ENCODE results near the gene EXOC3L2.

DNA sequence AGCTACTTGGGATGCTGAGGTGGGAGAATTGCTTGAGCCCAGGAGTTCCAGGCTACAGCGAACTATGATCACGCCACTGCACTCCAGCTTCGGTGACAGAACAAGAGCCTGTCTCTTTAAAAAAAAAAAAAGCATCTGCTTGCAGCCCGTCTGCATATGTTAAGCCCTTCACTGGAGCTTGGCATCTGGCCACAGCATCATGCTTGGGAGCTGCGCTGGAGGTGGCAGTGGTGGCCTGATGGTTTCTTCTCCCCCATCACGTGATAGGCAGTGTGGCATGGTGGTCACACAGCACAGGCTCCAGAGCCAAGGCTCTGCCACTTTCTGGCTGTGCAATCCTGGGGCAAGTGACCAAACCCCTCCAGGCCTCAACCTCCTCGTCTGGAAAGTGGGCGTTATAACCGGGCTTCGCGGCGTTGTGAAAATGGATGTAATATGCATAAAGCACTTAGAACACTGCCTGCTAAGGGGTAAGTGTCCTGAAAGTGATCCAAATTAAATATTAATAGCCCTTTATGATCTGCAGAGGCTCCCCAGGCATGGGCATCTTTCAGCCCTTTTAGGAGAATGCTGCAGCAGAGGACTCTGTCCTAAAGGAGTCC is 30.3 kb upstream of the EXOC3L2 start:
- TF ChIP-seq, protein P1, sequence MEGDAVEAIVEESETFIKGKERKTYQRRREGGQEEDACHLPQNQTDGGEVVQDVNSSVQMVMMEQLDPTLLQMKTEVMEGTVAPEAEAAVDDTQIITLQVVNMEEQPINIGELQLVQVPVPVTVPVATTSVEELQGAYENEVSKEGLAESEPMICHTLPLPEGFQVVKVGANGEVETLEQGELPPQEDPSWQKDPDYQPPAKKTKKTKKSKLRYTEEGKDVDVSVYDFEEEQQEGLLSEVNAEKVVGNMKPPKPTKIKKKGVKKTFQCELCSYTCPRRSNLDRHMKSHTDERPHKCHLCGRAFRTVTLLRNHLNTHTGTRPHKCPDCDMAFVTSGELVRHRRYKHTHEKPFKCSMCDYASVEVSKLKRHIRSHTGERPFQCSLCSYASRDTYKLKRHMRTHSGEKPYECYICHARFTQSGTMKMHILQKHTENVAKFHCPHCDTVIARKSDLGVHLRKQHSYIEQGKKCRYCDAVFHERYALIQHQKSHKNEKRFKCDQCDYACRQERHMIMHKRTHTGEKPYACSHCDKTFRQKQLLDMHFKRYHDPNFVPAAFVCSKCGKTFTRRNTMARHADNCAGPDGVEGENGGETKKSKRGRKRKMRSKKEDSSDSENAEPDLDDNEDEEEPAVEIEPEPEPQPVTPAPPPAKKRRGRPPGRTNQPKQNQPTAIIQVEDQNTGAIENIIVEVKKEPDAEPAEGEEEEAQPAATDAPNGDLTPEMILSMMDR (IDR thresholded peaks at IDR 0.05), result no peak
- TF ChIP-seq POLR2AphosphoS5 (IDR thresholded peaks at IDR 0.05), result no peak
- no peak for TF ChIP-seq EP300 (IDR thresholded peaks at IDR 0.05; ENCODE audit: low read depth)
- TF ChIP-seq POLR2A (IDR thresholded peaks at IDR 0.05), result no peak

Measured in transverse colon (tissue), 4 donors.